ENCODE results near the gene FBXL22.
"Not testable (repeated sequence)": the region's sequence is repeated elsewhere in the genome, so short reads cannot be mapped to it uniquely, and the experiment has no call there.

FBXL22 gene

DNA sequence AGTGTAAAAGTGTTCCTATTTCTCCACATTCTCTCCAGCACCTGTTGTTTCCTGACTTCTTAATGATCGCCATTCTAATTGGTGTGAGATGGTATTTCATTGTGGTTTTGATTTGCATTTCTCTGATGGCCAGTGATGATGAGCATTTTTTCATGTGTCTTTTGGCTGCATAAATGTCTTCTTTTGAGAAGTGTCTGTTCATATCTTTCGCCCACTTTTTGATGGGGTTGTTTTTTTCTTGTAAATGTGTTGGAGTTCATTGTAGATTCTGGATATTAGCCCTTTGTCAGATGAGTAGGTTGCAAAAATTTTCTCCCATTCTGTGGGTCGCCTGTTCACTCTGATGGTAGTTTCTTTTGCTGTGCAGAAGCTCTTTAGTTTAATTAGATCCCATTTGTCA lies 20.4 kb downstream of the FBXL22 start:
- not testable (repeated sequence) for DNase-seq

DNA sequence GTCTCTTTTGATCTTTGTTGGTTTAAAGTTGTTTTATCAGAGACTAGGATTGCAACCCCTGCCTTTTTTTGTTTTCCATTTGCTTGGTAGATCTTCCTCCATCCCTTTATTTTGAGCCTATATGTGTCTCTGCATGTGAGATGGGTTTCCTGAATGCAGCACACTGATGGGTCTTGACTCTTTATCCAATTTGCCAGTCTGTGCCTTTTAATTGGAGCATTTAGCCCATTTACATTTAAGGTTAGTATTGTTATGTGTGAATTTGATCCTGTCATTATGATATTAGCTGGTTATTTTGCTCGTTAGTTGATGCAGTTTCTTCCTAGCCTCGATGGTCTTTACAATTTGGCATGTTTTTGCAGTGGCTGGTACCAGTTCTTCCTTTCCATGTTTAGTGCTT lies 23.6 kb downstream of the FBXL22 start:
- DNase-seq = not testable (repeated sequence)

DNA sequence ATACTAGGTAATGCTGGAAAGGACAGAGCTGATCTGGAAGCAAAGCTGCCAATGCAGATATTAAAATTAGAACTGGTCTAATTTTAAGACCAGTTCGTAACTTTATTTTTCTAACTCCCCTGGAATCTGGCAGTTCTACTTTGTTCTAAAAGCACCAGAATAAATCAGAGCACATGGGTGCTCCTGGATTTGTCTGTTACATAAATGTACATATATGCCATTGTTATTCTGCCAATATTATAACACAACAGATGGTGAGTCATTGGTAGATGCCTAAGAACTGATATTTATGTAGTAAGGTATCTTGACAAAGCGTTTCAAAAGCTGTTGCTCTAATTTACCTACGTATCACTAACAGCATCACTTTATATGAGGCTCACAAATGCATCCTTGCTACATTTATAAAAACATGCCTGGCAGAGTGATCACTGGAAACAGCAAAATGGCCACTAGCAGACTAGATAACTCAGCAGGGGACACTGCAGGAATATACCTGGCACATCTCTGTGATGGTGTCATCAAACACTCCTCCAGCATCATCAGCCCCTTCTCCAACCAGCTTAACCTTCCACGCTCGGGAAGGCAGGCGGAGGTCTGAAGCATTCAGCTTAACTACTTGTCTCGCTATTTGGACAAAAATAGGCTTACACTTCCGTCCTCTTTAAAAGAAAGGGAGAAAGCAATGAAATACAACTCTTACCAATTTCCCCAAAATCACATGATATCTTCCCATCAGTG lies 26.2 kb downstream of the FBXL22 start:
- no peak for DNase-seq

DNA sequence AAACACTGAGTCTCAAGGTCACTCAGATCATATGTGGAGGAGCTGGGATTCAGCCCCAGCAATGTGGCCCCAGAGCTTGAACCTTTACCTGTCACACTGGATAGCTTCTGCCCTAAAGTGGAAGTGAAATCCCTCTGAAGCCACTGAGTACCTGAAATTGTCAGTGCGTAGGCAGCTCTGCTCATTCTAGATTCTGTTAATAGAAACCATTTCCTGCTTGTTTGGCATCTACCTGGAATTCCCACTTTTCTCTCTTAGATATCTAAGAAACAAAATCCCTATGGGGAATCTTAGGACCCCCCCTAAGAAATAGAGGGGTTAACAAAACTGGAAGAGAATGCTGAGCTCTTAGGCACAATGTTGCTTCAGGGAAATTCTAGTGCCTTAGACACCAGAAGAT lies 29.8 kb downstream of the FBXL22 start:
- DNase-seq = no peak

DNA sequence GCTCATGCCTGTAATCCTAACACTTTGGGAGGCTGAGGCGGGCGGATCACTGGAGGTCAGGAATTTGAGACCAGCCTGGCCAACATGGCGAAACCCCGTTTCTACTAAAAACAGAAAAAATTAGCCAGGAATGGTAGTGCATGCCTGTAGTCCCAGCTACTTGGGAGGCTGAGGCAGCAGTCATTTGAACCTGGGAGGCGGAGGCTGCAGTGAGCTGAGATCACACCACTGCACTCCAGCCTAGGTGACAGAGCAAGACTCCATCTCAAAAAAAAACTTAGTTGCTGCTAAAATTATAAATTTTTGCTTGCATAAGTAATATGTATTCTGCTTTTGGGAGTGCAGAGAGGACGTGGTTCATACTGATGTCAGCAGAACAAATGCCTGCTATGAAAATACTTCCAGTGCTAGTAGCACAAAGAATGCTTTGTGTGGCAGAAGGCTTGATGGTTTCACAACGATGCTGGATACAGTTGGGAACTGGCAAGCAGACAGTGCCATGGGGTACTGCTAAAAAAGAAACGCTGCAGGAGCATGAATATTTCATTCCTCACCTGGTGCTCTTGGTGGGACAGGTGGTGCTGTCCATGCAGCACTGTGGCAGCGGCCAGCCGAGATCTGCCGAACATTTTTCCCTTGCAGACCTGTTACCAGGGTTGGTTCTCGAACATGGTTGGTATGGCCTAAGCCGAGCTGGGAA lies 31.1 kb downstream of the FBXL22 start:
- no peak for DNase-seq

DNA sequence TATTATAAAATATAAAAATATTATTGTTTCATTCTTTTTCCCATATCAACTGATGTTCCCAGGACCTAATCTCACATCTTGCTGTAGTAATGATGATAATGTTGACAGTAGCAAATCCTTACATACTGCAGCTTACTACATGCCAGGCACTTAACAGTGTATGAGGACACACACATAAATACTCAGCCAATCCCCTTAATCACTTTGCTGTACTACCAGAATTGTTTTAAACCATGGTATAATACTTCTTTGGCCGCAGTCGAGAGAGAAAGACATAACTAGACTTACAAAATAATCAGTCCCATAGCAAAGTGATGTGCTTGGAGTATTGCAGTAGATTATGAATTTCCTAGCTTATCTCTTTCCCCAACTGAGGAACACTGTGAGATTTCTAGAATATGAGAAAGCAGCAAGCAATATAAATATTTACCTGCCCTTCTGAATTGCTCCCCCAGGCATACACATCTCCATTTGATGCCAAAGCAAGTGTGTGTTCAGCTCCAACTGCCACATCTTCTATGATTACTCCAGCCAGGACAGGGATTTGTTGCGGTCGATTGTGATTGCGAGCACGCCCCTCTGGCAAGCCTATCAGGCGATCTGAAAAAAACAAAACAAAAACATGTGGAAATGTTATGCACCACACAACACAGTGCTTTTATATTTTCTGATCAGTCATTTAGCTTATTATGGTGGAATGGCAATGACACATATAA lies 33.0 kb downstream of the FBXL22 start:
- DNase-seq = no peak

DNA sequence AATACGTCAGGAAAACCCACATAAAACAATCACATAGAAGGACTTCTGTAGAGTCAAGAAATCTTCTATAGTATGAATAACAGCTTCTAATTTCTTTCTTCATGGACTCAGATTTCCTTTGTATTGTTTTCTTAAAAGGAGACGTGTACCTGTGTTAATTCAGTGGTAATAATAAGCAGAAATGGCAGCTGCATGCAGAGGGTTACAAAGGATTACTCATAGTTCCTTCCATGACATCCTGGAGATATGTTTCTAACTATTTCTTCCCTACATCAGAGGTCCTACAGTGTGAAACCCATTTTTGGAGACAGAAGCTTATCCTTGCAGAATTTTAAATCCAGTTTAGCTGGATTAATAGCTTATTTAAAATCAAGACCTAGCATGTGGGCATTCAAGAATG lies 36.1 kb downstream of the FBXL22 start:
- no peak for DNase-seq

DNA sequence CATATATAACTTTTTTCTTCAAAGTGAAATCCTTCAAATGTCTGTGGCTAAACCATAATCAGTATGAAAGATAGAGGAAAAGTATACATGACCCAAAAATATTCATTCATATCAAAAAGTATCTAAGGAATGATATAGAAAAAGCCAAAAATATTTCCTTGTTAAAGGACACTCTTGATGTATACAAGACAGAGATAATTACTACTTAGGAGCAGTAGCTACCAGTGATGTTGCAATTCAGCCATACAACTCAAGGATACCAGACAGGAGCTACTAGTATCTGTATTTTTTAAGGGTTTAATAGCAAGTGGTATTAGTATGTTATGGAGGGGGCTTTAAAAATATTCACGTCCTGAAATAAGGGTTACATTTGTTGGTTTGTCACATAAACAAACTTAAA lies 37.0 kb downstream of the FBXL22 start:
- DNase-seq = no peak

DNA sequence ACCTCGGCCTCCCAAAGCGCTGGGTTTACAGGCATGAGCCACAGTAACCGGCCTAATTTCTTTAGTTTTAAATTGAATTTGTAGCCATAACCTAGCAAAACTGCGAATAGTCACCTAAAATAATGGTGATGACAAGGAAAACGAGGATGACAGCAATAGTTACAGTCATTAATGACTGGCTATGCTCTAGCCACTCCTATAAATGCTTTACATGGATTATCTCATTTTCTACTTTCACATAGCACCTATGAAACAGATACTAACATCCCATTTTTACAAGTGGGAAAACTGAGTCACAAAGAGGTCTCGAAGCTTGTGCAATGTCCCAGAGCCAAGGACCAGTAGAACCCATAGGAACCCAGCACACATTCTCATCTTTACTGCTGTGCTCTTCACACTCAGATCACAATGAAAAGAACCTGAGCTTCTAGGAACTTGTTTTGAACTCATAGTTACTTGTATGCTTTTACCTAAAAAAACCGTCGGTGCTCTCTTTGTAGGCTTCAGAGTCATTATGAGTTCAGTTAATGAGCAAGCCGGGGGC lies 39.4 kb downstream of the FBXL22 start:
- no peak for DNase-seq

DNA sequence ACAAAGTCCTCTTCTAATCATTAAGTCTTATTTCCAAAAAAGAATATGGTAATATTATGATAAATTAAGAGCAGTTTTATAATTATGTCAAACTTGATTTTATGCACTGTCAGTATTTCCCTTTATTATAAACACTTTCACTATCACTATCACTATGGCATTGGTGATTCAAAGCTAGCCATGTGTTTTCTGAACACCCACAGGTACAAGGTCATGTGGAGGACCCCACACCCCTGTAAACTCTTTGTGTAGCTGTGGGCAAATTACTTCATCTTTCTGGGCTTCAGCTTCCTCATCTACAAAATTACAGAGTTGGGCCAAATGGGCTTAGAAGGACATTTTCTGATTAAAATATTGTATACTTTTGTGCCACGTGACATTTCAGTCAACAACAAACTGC lies 41.7 kb downstream of the FBXL22 start:
- DNase-seq = no peak

DNA sequence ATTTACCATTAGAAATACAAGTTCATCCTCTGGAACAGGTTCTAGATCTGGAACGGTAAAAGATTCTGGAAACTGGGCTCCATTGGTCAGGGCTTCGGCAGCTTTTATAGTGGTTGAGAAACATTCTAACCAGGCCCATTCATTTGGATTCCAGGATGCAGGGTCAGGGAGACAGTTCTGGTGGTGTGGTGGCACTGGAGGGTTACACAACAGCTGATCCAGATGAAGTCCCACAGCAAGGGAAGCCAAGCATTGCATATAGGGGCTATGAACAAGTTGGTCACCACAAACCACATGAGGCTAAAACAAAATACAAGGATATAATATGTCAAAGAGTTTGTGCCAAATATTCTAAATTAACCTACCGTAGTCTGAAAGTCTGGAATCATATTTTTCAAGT lies 43.0 kb downstream of the FBXL22 start:
- no peak for DNase-seq
